ENCODE results near the gene SPATA3. TPM values are rescaled to one million over a fixed set of nuclear protein-coding genes. Genes with fewer than 3 reads are reported as not detected.
"Not testable (repeated sequence)": the region's sequence is repeated elsewhere in the genome, so short reads cannot be mapped to it uniquely, and the experiment has no call there.

The SPATA3 gene
- total RNA-seq, 2 experiments from 2014 or later = 0.71 TPM; not detected in 1

DNA sequence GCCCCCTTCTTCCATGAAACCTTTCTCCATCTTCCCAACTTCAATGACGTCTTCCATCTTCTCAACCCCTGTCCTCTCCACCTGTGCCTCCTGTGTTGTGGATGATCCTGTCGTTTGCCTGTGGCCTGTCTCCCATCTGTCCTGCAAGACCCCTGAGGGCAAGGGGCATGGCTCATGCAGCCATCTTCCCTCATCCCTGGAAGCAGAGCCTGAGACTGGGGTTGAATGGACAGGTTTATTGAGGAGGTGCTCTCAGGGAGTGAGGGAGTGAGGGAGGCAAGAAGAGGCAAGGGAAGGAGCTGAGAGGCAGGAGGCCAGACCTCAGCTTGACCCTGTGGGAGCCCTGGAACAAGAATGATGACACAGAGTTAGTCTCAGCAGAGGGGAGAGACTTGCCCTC, 7.3 kb downstream of the SPATA3 start:
- POLR2A ChIA-PET = no interaction called here
- H3K27ac Mint-ChIP-seq = no peak overlapping the region
- peaks cover 42% of the 10 kb centered on the region for H3K27me3 Mint-ChIP-seq
- peaks cover 5% of the 10 kb centered on the region for H3K36me3 Mint-ChIP-seq (ENCODE audit: low read depth)
- H3K4me3 Mint-ChIP-seq = no peak overlapping the region
- peaks cover 7% of the 10 kb centered on the region for H3K9me3 Mint-ChIP-seq
- no peaks in the 10 kb centered on the region for H3K4me1 Mint-ChIP-seq
- CTCF ChIA-PET = no interaction called here
- no peak for DNase-seq

DNA sequence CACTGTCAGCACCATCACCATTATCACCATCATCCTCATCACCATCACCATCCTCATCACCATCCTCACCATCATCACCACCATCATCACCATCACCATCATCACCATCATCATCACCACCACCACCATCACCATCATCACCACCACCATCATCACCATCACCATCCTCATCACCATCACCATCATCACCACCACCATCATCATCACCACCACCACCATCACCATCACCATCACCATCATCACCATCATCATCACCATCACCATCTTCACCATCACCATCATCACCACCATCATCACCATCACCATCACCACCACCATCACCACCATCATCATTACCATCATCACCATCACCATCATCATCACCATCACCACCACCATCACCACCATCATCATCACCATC, 9.0 kb downstream of the SPATA3 start:
- H3K9me3 Mint-ChIP-seq; CTCF ChIA-PET; H3K4me1 Mint-ChIP-seq; POLR2A ChIA-PET; H3K4me3 Mint-ChIP-seq; H3K36me3 Mint-ChIP-seq (ENCODE audit: low read depth); DNase-seq: not testable (repeated sequence)
- Mint-ChIP-seq H3K27me3 (peaks cover 27% of the 10 kb centered on the region), H3K27ac (peak overlapping the region; percentile 55)

DNA sequence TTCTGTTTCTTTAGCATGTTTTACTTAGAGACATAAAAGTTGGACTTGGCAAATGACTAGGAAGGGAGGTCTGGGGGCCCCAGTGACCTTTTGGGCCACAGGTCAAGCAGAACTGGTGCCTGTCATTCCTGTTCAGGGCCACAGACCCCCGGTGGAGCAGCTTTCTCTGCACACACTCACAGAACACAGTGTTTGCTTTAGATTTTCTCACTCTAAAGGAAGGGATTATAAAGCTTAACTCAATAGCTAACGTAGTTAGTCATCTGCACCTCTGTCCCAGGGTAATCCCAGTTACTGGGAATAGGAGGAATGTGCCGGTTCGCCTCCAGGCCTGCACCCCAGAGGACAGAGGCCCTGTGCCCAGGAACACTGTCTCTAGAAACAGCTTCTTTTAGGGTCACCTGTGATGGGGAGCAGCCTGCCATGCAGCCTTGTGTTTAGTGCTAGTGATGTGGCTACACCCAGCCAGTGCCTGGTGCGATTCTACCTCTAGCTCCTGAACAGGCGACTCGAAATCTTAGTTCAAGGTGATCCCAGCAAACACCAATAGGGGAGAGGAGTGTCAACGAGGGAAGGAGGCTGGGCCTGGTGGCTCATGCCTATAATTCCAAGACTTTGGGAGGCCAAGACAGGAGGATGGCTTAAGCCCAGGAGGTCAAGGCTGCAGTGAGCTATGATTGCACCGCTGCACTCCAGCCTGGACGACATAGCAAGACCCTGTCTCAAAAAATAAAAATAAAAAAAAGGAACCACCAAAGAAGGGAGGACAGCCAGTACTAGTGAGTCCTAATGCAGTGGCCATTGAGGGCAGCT, 11.6 kb downstream of the SPATA3 start:
- peaks cover 5% of the 10 kb centered on the region for H3K27me3 Mint-ChIP-seq
- peaks cover 5% of the 10 kb centered on the region for H3K36me3 Mint-ChIP-seq (ENCODE audit: low read depth)
- H3K4me3 Mint-ChIP-seq = no peak overlapping the region
- ChIA-PET CTCF (interaction anchor here (1.1 to 1.6 kb wide), 5 partner anchors 9 to 183 kb away, joined by 3 to 7 read pairs (median 3); no protein-coding TSS in a partner anchor), POLR2A (no interaction called here)
- DNase-seq = no peak
- no peak overlapping the region for H3K27ac Mint-ChIP-seq
- H3K9me3 Mint-ChIP-seq = peaks cover 7% of the 10 kb centered on the region
- H3K4me1 Mint-ChIP-seq = no peaks in the 10 kb centered on the region

DNA sequence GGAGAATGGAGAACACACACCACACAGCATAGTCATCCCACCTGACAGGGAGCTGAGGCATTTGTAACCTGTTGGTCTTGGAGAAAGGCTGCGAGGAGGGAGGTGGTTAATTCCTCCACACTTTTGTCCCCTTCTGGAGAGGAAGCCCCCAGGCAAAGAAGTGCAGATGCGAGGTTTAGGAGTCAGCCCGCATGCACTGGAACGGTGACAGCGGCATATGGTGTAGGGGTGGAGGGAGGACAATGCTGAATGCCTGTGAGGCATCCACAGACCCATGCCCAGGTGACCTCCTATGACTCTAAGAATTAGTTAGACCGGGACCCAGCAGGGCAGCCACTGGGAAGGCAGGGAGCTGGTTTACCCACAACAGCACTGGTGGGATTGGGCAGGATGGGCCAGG, 12.2 kb downstream of the SPATA3 start:
- peaks cover 5% of the 10 kb centered on the region for H3K27me3 Mint-ChIP-seq
- H3K27ac Mint-ChIP-seq = no peak overlapping the region
- POLR2A ChIA-PET = no interaction called here
- no peaks in the 10 kb centered on the region for H3K4me1 Mint-ChIP-seq
- DNase-seq = no peak
- H3K4me3 Mint-ChIP-seq = no peak overlapping the region
- H3K9me3 Mint-ChIP-seq = peaks cover 7% of the 10 kb centered on the region
- peaks cover 5% of the 10 kb centered on the region for H3K36me3 Mint-ChIP-seq (ENCODE audit: low read depth)
- CTCF ChIA-PET = interaction anchor here (1.2 to 1.6 kb wide), 4 partner anchors 21 to 184 kb away, joined by 3 to 7 read pairs (median 3); no protein-coding TSS in a partner anchor

DNA sequence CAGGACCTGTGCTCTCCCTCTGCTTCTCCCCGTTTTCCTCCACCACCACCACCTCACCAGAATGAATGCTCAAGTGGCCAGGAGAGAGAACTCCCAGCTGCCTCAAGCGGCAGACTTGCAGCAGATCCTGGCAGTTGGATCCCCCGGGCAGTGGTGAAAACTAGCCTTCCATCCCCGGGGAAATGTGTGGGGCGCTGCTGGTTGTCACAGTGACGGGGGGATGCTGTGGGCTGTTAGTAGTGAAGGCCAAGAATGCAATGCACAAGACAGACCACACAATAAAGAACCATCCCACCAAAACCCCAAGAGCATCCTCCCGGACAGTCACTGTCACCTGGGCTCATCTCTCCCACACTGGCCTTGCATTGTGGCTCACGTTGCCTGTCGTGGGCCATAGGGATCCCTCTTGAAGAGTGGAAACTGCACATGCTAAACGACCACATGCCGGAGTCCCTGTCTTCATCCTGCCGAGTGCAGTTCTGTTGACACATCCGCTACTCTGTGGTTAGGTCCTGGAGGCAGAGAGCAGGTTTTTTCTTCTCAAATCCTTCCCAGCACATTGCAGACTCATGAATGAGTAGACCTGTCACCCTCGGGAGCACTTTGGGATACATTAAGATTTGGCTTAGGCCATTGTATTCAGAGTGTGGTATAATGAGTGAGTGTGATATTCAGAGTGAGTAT, 13.5 kb downstream of the SPATA3 start:
- Mint-ChIP-seq H3K4me1 (no peaks in the 10 kb centered on the region), H3K4me3 (no peak overlapping the region), H3K27me3 (peaks cover 2% of the 10 kb centered on the region), H3K9me3 (peaks cover 7% of the 10 kb centered on the region), H3K27ac (no peak overlapping the region), H3K36me3 (ENCODE audit: low read depth) (peaks cover 5% of the 10 kb centered on the region)
- ChIA-PET POLR2A (no interaction called here), CTCF (interaction anchor here (1.2 kb wide), 1 partner anchor 22 kb away, joined by 3 read pairs; no protein-coding TSS in a partner anchor)
- no peak for DNase-seq

DNA sequence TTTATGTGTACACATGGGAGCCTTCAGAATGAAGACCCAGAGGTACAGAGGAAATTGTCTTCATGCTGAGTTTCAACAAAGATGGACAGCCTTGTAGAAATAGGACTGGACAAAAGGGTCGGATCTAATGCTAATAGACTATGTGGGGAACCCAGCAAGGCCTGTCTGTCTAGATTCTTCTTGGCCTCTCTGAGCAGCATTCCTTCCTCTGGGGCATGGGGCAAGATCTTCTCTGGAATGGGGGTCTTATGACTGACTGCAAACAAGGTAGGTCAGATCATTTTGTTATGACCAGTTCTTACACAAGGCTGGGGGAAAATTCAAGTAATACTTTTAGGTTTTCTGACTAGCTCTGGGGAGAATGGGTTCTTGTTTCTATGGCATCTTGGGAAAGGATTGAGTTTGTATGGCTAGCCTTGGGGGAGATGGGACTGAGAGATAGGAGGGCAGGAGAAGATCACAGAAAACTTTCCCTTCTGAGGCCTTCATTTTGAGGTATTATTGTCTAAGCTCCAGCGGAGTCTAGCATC, 14.3 kb downstream of the SPATA3 start:
- H3K27me3 Mint-ChIP-seq = peaks cover 2% of the 10 kb centered on the region
- CTCF ChIA-PET = no interaction called here
- no peak for DNase-seq
- POLR2A ChIA-PET = no interaction called here
- H3K4me1 Mint-ChIP-seq = no peaks in the 10 kb centered on the region
- peaks cover 2% of the 10 kb centered on the region for H3K36me3 Mint-ChIP-seq (ENCODE audit: low read depth)
- no peak overlapping the region for H3K27ac Mint-ChIP-seq
- no peak overlapping the region for H3K4me3 Mint-ChIP-seq
- H3K9me3 Mint-ChIP-seq = peaks cover 4% of the 10 kb centered on the region

DNA sequence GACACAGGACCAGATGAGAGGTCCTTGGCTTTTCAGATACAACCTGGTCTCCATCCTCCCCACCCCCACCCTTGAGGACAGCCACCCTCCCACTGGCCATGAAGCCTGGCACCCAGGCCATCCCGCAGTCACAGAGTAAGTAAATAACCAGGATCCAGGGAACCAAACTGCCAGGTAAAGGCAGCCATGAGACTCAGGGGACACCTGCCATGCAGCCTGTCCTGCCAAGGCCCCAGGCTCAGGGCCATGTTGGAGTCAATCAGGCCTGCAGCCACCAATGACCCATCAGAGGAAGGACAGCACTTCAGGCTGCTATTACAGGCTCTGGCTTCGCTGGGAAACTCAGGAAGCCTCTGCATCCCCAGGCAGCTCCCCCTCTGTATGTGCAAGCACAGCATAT, 15.6 kb downstream of the SPATA3 start:
- H3K27me3 Mint-ChIP-seq = peaks cover 2% of the 10 kb centered on the region
- ChIA-PET CTCF (interaction anchor here (1.4 kb wide), 1 partner anchor 28 kb away, joined by 3 read pairs; no protein-coding TSS in a partner anchor), POLR2A (no interaction called here)
- no peak overlapping the region for H3K27ac Mint-ChIP-seq
- H3K4me3 Mint-ChIP-seq = no peak overlapping the region
- DNase-seq = no peak
- no peaks in the 10 kb centered on the region for H3K36me3 Mint-ChIP-seq (ENCODE audit: low read depth)
- no peaks in the 10 kb centered on the region for H3K9me3 Mint-ChIP-seq
- H3K4me1 Mint-ChIP-seq = no peaks in the 10 kb centered on the region

DNA sequence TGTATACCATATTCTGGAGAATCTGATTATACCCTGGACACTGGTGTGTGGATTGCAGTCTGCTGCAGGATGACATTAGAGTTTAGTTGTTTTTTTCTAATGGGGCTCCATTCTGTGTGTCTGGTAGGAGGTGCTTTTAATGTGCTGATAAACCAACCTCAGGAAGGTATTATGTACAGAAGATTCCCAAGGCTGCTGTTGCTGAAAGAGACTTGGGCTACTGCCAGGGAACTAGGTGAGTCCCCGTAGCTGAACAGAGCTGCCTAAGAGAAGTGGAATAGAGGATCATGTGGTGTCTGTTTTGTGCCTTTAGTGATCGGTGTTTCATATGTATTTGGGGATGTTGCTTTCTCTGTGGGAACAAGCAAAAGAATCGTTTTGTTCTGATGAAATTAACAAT, 16.5 kb downstream of the SPATA3 start:
- CTCF ChIA-PET = interaction anchor here (1.4 kb wide), 1 partner anchor 28 kb away, joined by 3 read pairs; no protein-coding TSS in a partner anchor
- no peak overlapping the region for H3K4me3 Mint-ChIP-seq

DNA sequence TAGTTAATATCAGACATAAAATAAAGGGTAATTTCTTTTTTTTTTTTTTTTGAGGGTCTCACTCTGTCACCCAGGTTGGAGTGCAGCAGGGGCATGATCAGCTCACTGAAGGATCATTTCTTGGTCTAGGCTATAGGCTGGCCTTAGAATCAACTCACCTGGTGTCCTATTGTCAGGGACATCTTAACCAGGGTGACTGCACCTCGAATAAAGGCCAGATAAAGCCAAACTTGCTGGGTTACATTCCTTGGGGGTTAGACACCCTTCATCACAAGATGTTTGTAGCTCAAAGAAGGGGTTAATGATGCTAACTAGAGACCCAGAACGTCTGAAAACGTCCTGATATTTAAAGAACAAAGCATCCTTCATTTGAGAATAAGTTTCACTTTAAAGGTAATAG, 17.9 kb downstream of the SPATA3 start:
- CTCF ChIA-PET = no interaction called here
- Mint-ChIP-seq H3K4me1 (no peaks in the 10 kb centered on the region), H3K4me3 (no peak overlapping the region), H3K27ac (no peak overlapping the region), H3K36me3 (ENCODE audit: low read depth) (no peaks in the 10 kb centered on the region), H3K9me3 (no peaks in the 10 kb centered on the region), H3K27me3 (peaks cover 12% of the 10 kb centered on the region)
- no peak for DNase-seq
- POLR2A ChIA-PET = no interaction called here

More for the DNA sequence above, 16.5 kb downstream of the SPATA3 start:
- Mint-ChIP-seq H3K36me3 (ENCODE audit: low read depth) (no peaks in the 10 kb centered on the region), H3K27ac (no peak overlapping the region), H3K9me3 (no peaks in the 10 kb centered on the region), H3K4me1 (no peaks in the 10 kb centered on the region), H3K27me3 (peaks cover 10% of the 10 kb centered on the region)
- no peak for DNase-seq
- POLR2A ChIA-PET = no interaction called here

DNA sequence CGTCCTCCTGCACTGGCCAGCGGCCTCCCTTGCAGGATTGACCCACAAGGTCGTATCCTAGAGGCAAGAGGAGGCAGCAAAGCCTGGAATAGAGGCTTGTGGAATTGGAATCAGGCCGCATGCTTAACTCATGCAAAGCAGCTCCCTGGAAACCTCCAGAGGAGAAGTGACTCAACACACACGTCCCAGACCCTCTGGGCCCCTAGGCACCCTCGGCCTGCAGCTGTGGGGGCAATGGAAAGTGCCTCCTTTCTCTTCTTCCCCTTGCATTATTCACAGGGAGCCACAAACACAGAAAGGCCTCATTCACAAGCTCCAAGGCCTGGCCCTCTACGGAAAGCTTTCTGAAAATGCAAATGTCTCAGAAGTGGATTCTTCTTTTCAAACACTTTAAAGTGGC, 19.6 kb downstream of the SPATA3 start:
- no peaks in the 10 kb centered on the region for H3K9me3 Mint-ChIP-seq
- ChIA-PET POLR2A (no interaction called here), CTCF (no interaction called here)
- no peaks in the 10 kb centered on the region for H3K4me1 Mint-ChIP-seq
- peaks cover 16% of the 10 kb centered on the region for H3K27me3 Mint-ChIP-seq
- H3K36me3 Mint-ChIP-seq (ENCODE audit: low read depth) = no peaks in the 10 kb centered on the region
- H3K4me3 Mint-ChIP-seq = no peak overlapping the region
- no peak overlapping the region for H3K27ac Mint-ChIP-seq
- no peak for DNase-seq

DNA sequence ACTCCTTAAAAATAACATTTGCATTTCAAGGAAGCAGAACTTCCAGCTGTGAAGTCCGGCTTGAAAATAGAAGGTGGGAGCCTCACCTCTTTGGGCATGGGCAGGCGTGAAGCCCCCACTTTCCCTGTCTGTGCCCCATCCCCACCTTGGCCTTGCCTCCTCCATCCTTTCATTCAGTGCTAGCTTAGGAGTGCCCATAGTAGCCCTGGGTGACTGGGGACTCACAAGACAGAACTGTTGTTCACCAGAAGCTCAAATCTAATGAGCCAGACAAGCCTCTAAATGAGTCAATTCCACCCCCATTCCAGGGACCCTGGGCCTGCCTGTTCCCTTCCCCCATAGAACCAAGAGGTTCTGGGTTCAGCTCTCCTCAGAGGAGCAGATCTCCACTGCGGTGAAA, 20.0 kb downstream of the SPATA3 start:
- CTCF ChIA-PET = no interaction called here
- peaks cover 19% of the 10 kb centered on the region for H3K27me3 Mint-ChIP-seq

DNA sequence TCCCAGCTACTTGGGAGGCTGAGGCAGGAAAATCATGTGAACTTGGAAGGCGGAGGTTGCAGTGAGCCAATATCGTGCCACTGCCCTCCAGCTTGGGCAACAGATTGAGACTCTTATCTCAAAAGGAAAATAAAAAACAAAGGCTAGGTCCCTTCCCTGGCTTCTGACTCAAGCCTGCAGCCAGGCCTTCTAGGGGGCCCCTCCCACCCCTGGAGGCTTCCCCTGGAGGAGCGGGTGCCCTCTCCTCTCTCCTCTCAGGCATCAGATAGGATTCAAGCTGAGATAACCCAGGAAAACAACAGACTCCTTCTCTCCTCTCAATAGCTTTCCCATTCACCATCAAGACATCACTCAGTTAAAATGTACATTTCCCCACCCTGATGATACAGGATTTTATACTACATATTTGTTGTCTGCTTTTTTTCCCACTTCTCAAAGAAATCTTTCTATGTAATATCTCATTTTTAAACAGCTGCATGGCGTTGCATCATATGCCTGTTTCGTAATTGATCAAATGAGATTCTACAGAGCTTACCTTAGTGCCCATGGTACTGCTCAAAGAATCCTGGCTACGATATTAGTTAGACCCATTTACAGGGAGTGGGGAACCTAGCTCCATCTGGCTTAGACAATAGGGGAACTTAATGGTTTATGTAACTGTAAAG, 20.8 kb downstream of the SPATA3 start:
- ChIA-PET CTCF (interaction anchor here (0.6 to 1.2 kb wide), 6 partner anchors 10 to 192 kb away, joined by 3 to 4 read pairs (median 3); no protein-coding TSS in a partner anchor), POLR2A (no interaction called here)
- Mint-ChIP-seq H3K27ac (no peak overlapping the region), H3K27me3 (peaks cover 24% of the 10 kb centered on the region), H3K4me3 (no peak overlapping the region), H3K4me1 (no peaks in the 10 kb centered on the region), H3K9me3 (no peaks in the 10 kb centered on the region), H3K36me3 (ENCODE audit: low read depth) (no peaks in the 10 kb centered on the region)
- DNase-seq = no peak

More for the DNA sequence above, 20.0 kb downstream of the SPATA3 start:
- Mint-ChIP-seq H3K4me3 (no peak overlapping the region), H3K36me3 (ENCODE audit: low read depth) (no peaks in the 10 kb centered on the region), H3K27ac (no peak overlapping the region), H3K4me1 (no peaks in the 10 kb centered on the region), H3K9me3 (no peaks in the 10 kb centered on the region)
- POLR2A ChIA-PET = no interaction called here
- DNase-seq = no peak

DNA sequence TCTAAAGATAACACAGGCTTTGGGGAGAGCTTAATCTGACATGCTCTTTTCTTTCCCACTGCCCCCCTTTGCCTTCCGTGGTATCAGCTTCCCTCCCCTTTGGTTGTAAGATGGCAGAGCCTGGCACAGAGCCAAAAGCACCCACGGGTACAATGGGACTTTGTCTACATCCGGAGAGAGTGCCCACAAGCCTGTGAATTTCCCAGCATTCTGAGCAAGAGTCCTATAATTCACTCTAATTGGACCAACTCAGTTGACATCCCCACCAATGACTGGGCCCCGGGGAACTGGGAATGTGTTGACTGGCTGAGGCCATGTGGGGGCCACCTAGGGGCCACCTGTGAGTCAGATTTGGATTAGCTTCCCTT, 21.3 kb downstream of the SPATA3 start:
- CTCF ChIA-PET = interaction anchor here (0.6 to 1.2 kb wide), 5 partner anchors 11 to 193 kb away, joined by 3 read pairs; no protein-coding TSS in a partner anchor
- H3K27me3 Mint-ChIP-seq = peaks cover 24% of the 10 kb centered on the region
- H3K36me3 Mint-ChIP-seq (ENCODE audit: low read depth) = no peaks in the 10 kb centered on the region
- H3K4me3 Mint-ChIP-seq = no peak overlapping the region
- no peaks in the 10 kb centered on the region for H3K4me1 Mint-ChIP-seq
- H3K27ac Mint-ChIP-seq = no peak overlapping the region
- H3K9me3 Mint-ChIP-seq = no peaks in the 10 kb centered on the region
- POLR2A ChIA-PET = no interaction called here
- DNase-seq = no peak
